HG03097 (cell line): ENCODE data around the gene PARP8.
"Not testable (repeated sequence)": the region's sequence is repeated elsewhere in the genome, so short reads cannot be mapped to it uniquely, and the experiment has no call there.

ENCODE experiments used
- ATAC-seq: cut with Tn5 transposase; IDR thresholded peaks from one replicate; pipeline ENCODE4 v1.9.1; 2021; ENCODE audit not compliant: unreplicated experiment, low FRiP score

PARP8 gene

DNA sequence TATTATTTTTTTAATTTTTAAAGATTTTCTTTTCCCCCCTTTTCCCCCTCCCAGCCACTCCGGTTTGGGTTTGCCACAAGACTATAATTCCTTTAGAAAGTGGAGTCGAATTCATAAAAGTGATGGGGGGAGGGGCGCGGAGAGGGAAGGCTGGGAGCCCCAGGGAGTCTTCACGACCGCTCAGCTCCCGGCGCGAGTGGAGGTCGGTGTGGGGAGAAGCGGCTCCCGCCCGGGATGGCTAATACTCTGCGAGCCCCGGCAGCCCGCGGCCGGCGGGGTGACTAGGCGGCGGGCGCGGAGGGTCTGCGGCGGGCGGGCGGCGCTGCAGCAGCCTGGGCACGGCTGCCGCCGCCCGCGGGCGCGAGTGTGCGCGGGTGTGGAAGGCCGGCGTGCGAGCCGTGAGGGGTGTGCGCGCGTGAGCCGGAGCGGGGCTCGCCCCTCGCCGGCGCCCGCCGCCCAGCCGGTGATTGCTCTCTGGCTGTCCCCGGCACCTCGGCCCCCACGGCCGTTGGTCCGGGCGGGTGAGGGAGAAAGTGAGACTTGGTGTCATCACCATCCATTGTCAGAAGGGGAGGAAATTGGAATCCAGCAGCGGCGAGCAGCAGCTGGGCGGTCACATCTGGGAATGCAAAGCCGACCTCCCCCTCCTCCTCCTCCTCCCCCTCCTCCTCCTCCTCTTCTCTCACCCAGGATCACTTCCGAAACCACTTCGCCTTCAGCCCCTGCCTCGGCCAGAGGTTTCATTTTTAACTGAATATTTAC, at the start of gene PARP8:
Gene PARP8, plus strand, starts transcription at position 377 of the 762 bp plus-strand sequence. CDS start 459 bp downstream, outside the sequence.
- peak; percentile 52 for ATAC-seq

DNA sequence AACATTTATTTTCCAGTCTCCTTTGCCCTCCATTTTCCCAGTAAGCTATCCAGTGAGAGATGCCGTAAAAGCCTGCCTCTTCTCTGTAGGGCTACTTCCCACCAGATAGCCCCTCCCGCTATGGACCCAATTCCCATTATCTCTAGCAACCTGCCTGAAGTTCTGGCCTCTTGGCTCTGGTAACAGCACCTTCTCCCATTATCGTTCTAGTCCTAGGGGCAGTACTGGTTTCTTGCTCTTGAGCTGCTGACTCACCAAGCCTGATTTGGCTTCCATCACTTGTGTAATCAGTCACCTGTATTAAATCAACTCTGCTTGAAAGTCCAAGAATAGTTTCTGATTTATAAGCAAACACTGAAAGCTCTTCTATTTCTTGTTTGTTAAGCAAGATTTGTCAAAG, 42.8 kb upstream of the PARP8 start:
- ATAC-seq, result no peak

- ATAC-seq, result not testable (repeated sequence)
These were observed 31.6 kb upstream of the PARP8 start for GRCh38 chr5:50634866-50635265.

GRCh38 chr5:50637576-50637975, 28.9 kb upstream of the PARP8 start:
- not testable (repeated sequence) for ATAC-seq

GRCh38 chr5:50646591-50646990, 19.8 kb upstream of the PARP8 start:
- no peak for ATAC-seq

DNA sequence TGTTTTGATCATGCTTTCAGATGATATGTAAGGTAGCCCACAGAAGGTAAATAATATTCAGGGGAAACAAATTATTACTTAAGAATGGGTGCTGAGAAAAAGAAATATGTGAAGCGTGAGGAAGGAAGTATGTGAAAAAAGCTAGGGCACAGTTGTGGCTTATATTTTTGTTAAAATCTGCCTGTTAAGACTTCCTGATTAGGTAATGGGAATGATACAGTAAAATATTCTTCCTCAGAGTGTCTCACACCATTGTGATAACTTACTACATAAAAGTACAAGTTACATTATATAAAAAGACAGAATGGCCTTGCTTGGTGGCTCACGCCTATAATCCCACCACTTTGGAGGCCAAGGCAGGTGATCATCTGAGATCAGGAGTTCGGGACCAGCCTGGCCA, 18.7 kb upstream of the PARP8 start:
- no peak for ATAC-seq

GRCh38 chr5:50653946-50654345, 12.5 kb upstream of the PARP8 start:
- peak; percentile 89 for ATAC-seq

DNA sequence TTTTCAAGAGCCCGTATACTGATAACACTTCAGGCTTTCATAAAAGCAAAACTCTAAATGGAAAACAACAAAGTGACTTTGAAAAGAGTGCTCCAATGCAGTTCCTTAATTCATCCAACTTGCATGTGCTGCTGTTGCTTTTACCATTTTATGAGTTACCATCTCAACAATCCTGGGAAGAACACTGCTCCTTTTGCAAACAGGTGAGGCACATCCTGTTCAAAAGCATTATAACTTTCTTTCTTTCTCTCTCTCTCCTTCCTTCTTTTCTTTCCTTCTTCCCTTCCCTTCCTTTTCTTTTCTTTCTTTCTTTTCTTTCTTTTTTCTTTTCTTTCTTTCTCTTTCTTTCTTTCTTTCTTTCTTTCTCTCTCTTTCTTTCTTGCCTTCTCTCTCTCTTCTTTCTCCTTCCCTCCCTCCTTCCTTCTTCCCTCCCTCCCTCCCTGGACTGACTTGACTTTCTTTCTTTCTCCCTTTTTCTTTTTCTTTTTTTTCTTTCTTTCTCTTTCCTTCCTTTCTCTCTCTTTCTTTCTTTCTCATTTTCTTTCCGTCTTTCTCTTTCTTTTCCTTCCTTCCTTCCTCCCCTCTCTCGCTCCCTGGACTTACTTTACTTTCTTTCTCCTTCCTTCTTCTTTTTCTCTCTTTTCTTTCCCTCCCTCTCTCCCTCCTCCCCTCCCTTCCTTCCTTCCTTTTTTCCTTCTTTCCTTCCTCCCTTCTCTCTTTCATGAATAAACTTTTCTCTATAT, 11.2 kb upstream of the PARP8 start:
- no peak for ATAC-seq

- ATAC-seq, result no peak
These were observed 10.6 kb upstream of the PARP8 start for GRCh38 chr5:50655810-50656205.

- no peak for ATAC-seq
These were observed 9.4 kb upstream of the PARP8 start for GRCh38 chr5:50657044-50657443.

GRCh38 chr5:50658246-50658645, 8.2 kb upstream of the PARP8 start:
- no peak for ATAC-seq

GRCh38 chr5:50663636-50664035, 2.8 kb upstream of the PARP8 start:
- ATAC-seq, result no peak

DNA sequence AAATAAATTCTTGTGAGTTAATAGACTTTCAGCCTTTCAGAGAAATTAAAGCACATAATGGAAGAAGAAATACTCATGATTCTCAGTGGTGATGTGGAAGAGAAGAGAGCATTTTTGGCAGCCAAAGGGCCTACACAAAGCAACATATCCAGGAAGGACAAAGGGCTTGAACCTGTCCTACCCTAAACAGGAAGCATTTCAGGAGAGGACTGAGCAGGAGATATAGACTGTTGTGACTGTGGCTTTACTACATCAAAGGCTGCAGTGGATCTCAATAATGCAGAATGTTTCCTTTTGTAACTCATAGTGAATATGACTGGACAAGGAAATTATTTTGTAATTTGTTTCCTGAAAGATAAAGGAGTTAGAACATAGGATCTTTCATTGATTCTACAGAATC, 1.3 kb upstream of the PARP8 start:
- ATAC-seq, result no peak

- not testable (repeated sequence) for ATAC-seq
These were observed 655 bp upstream of the PARP8 start for GRCh38 chr5:50665761-50666202.

- peak; percentile 27 for ATAC-seq
These were observed 701 bp downstream of the PARP8 start for GRCh38 chr5:50667023-50667652.

DNA sequence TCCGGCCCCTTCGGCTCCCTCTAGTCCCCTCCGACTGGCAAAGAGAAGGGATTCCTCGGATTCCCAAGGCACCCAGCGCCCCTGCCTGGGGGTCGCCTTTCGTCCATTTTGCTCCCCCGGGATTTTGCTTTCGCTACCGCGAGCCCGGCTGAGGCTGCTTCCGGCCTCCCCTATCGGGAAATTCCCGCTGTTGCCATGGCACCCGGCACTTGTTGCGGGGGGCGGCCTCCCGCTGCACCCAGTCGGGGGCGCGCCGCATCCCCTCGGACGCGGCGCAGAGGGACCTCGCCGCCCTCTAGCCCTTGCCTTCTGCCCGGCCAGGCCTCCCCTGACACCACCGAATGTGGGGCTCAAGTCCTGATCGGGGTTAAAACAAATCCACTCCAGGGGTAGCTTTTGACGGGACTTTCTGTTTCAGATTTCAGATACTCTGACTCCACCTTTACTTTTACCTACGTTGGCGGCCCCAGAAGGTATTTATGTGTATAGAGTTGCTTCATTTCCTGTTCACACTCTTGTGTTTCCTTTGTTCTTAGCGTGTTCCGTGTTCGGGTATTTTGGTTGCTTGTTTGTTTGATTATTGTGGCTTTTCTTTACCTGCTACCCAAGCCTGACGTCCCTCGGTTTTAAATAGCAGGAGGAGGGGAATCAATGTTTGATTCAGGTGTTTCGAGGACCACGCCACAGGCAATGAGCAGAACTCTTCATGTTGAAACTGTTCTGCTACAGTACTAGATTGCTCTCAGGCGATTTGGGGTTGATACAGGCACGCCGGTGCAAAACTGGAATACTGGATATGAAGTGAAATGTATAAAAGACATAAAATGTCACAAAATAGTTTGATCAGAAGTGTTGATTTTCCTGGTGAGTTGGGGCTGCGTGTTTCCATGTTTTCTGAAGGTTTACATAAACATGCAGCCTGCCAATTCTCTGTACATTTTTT, 1.5 kb downstream of the PARP8 start:
- peak; percentile 83 for ATAC-seq

- ATAC-seq, result not testable (repeated sequence)
These were observed 2.2 kb downstream of the PARP8 start for GRCh38 chr5:50668636-50669035.

DNA sequence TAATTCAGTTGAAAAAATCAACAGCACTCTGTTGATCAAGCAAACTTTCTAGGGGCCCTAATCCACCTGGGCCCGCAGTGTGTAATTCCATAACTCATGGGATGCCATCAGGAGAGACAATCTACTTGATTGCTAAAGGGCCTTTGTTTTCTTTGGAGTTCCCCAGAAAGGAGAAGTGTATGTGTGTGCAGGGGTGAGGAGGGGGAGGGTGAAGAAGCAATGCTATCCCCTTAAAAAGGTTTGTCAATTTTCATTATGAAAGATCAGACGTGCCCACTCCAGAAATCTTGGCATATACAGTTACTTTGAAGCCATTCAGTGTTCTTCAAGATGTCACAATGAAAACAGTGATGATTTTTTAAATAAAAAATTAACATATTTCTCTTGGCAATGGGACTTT, 6.2 kb downstream of the PARP8 start:
- no peak for ATAC-seq

- not testable (repeated sequence) for ATAC-seq
These were observed 7.0 kb downstream of the PARP8 start for GRCh38 chr5:50673444-50673843.

DNA sequence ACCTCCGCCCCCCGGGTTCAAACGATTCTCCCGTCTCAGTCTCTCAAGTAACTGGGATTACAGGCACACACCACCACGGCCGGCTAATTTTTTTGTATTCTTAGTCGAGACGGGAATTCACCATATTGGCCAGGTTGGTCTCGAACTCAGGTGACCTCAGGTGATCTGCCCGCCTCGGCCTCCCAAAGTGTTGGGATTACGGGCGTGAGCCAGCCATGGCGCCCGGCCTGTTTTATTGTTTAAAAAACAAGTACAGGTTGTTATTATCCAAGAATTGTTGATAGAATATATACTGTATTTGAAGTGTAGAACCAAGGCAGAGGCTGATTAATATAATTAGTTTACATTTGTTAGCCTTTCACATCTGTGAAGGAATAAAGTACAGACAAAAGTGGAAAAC, 8.9 kb downstream of the PARP8 start:
- no peak for ATAC-seq
